ENCODE data around the gene ARHGAP29. TPM values are rescaled to one million over a fixed set of nuclear protein-coding genes. Genes with fewer than 3 reads are reported as not detected.

Gene ARHGAP29
- total RNA-seq, 1 donor from 2014 or later: 19.9 TPM

GRCh38 chr1:94194079-94194865 is 43.1 kb downstream of the ARHGAP29 start:
- Histone ChIP-seq H4K20me1 (ENCODE audit: insufficient read depth, low read length) (no peaks in the 10 kb centered on the region), H3K9me3 (ENCODE audit: insufficient read depth, low read depth, low read length) (no peaks in the 10 kb centered on the region), H3K4me3 (ENCODE audit: insufficient read depth, low read depth, low read length) (no peak overlapping the region), H3K4me1 (ENCODE audit: insufficient read depth, low read length) (peaks cover 3% of the 10 kb centered on the region), H3K4me2 (ENCODE audit: low read length) (no peak overlapping the region), H3K9ac (ENCODE audit: low read length) (no peak overlapping the region), H3K27me3 (ENCODE audit: insufficient read depth, low read length) (no peaks in the 10 kb centered on the region), H3K27ac (ENCODE audit: low read depth, low read length) (no peak overlapping the region), H3K36me3 (ENCODE audit: insufficient read depth, low read length) (peaks cover 31% of the 10 kb centered on the region), H3K79me2 (ENCODE audit: insufficient read depth, low read length) (peaks cover 95% of the 10 kb centered on the region), H2AFZ (ENCODE audit: low read depth, low read length) (no peak overlapping the region)
- Mint-ChIP-seq H3K4me1 (ENCODE audit: low read depth, unreplicated experiment) (peaks cover 4% of the 10 kb centered on the region), H3K27me3 (ENCODE audit: low read depth, unreplicated experiment) (no peaks in the 10 kb centered on the region), H3K9me3 (ENCODE audit: unreplicated experiment) (no peaks in the 10 kb centered on the region), H3K36me3 (ENCODE audit: low read depth, unreplicated experiment) (no peaks in the 10 kb centered on the region), H3K27ac (ENCODE audit: unreplicated experiment) (no peak overlapping the region), H3K4me3 (ENCODE audit: unreplicated experiment) (no peak overlapping the region)
- TF ChIP-seq EZH2 (IDR thresholded peaks at IDR 0.05; ENCODE audit: insufficient read depth, low read length) (no peak), CTCF (IDR thresholded peaks at IDR 0.05; ENCODE audit: insufficient read depth, low read depth, low read length) (no peak)
- no peak for FAIRE-seq
- DNase-seq (ENCODE audit: low read depth): no peak

- no peak for TF ChIP-seq CTCF (IDR thresholded peaks at IDR 0.05; ENCODE audit: insufficient read depth, low read depth, low read length)
- no peak for TF ChIP-seq EZH2 (IDR thresholded peaks at IDR 0.05; ENCODE audit: insufficient read depth, low read length)
- FAIRE-seq: no peak
- Mint-ChIP-seq H3K4me3 (ENCODE audit: unreplicated experiment) (no peak overlapping the region), H3K27ac (ENCODE audit: unreplicated experiment) (no peak overlapping the region), H3K4me1 (ENCODE audit: low read depth, unreplicated experiment) (peaks cover 4% of the 10 kb centered on the region), H3K36me3 (ENCODE audit: low read depth, unreplicated experiment) (peaks cover 4% of the 10 kb centered on the region), H3K27me3 (ENCODE audit: low read depth, unreplicated experiment) (no peaks in the 10 kb centered on the region), H3K9me3 (ENCODE audit: unreplicated experiment) (no peaks in the 10 kb centered on the region)
- Histone ChIP-seq H3K4me3 (ENCODE audit: insufficient read depth, low read depth, low read length) (no peak overlapping the region), H3K79me2 (ENCODE audit: insufficient read depth, low read length) (peaks cover 85% of the 10 kb centered on the region), H4K20me1 (ENCODE audit: insufficient read depth, low read length) (no peaks in the 10 kb centered on the region), H3K4me1 (ENCODE audit: insufficient read depth, low read length) (peaks cover 3% of the 10 kb centered on the region), H3K27me3 (ENCODE audit: insufficient read depth, low read length) (no peaks in the 10 kb centered on the region), H3K27ac (ENCODE audit: low read depth, low read length) (no peak overlapping the region), H3K9ac (ENCODE audit: low read length) (no peak overlapping the region), H3K4me2 (ENCODE audit: low read length) (no peak overlapping the region), H2AFZ (ENCODE audit: low read depth, low read length) (no peak overlapping the region), H3K36me3 (ENCODE audit: insufficient read depth, low read length) (peaks cover 35% of the 10 kb centered on the region), H3K9me3 (ENCODE audit: insufficient read depth, low read depth, low read length) (no peaks in the 10 kb centered on the region)
- no peak for DNase-seq (ENCODE audit: low read depth)
Measured at GRCh38 chr1:94193128-94193527, 44.3 kb downstream of the ARHGAP29 start.

GRCh38 chr1:94191216-94191615 is 46.2 kb downstream of the ARHGAP29 start:
- H3K27me3 ChIP-seq (ENCODE audit: insufficient read depth, low read length): no peaks in the 10 kb centered on the region
- no peak overlapping the region for H2AFZ ChIP-seq (ENCODE audit: low read depth, low read length)
- H3K9ac ChIP-seq (ENCODE audit: low read length): no peak overlapping the region
- peaks cover 51% of the 10 kb centered on the region for H3K36me3 ChIP-seq (ENCODE audit: insufficient read depth, low read length)
- Mint-ChIP-seq H3K9me3 (ENCODE audit: unreplicated experiment) (no peaks in the 10 kb centered on the region), H3K36me3 (ENCODE audit: low read depth, unreplicated experiment) (peaks cover 4% of the 10 kb centered on the region), H3K27me3 (ENCODE audit: low read depth, unreplicated experiment) (no peaks in the 10 kb centered on the region), H3K4me3 (ENCODE audit: unreplicated experiment) (no peak overlapping the region), H3K27ac (ENCODE audit: unreplicated experiment) (no peak overlapping the region), H3K4me1 (ENCODE audit: low read depth, unreplicated experiment) (peaks cover 4% of the 10 kb centered on the region)
- H3K4me3 ChIP-seq (ENCODE audit: insufficient read depth, low read depth, low read length): no peak overlapping the region
- no peak overlapping the region for H3K27ac ChIP-seq (ENCODE audit: low read depth, low read length)
- DNase-seq (ENCODE audit: low read depth) (no peak), FAIRE-seq (no peak)
- no peaks in the 10 kb centered on the region for H4K20me1 ChIP-seq (ENCODE audit: insufficient read depth, low read length)
- H3K79me2 ChIP-seq (ENCODE audit: insufficient read depth, low read length): peaks cover 67% of the 10 kb centered on the region
- peaks cover 3% of the 10 kb centered on the region for H3K4me1 ChIP-seq (ENCODE audit: insufficient read depth, low read length)
- H3K4me2 ChIP-seq (ENCODE audit: low read length): no peak overlapping the region
- no peaks in the 10 kb centered on the region for H3K9me3 ChIP-seq (ENCODE audit: insufficient read depth, low read depth, low read length)
- no peak for TF ChIP-seq CTCF (IDR thresholded peaks at IDR 0.05; ENCODE audit: insufficient read depth, low read depth, low read length)
- TF ChIP-seq EZH2 (IDR thresholded peaks at IDR 0.05; ENCODE audit: insufficient read depth, low read length): no peak

Data from astrocyte (in vitro differentiated cells and primary cell).